HEK293 (cell line): ENCODE measurements around the gene CCDC9.

Source experiments
- CTCF ChIA-PET: fragments of 350-600 bp; formaldehyde crosslinking; extraction: SDS; loops from one replicate; lab custom pipeline; 2021; ENCODE audit warnings: antibody characterized with exemption; lab: Yijun Ruan, JAX
- POLR2A ChIA-PET: fragments of 300-600 bp; formaldehyde crosslinking; extraction: SDS; loops from one replicate; lab custom pipeline; 2020; ENCODE audit warnings: antibody characterized with exemption, inconsistent platforms; lab: Yijun Ruan, JAX
- H3K27ac ChIP-seq: fragments of 200-500 bp; sonication (Bioruptor generic); 2 replicates; pipeline ENCODE4 v1.5.1; 2014; ENCODE audit warnings: low read depth, low read length, control low read depth, inconsistent platforms; ENCODE audit errors: extremely low read depth
- H3K36me3 ChIP-seq, 2 experiments: fragments of 200-500 bp in 1 of 2; sonication (Bioruptor generic) in 1 of 2; 1 replicate in 1 of 2; 2 replicates in 1 of 2; pipeline ENCODE4 v1.5.1; 2014 to 2017; ENCODE audit warnings: inconsistent platforms in 2 of 2, low read length in 2 of 2; ENCODE audit not compliant: control insufficient read depth in 2 of 2, insufficient read depth in 1 of 2
- H3K4me1 ChIP-seq: fragments of 200-500 bp; sonication (Bioruptor generic); 2 replicates; pipeline ENCODE4 v1.5.1; 2014; ENCODE audit warnings: mild to moderate bottlenecking, low read length, inconsistent platforms; ENCODE audit not compliant: control insufficient read depth, insufficient read depth
- H3K4me3 ChIP-seq: 2 replicates; pipeline ENCODE4 v1.5.1; 2011; ENCODE audit warnings: low read depth, mild to moderate bottlenecking, control low read depth, low read length, moderate library complexity
- H3K9me3 ChIP-seq: fragments of 200-500 bp; sonication (Bioruptor generic); 2 replicates; pipeline ENCODE4 v1.5.1; 2014; ENCODE audit warnings: low read depth, low read length, inconsistent platforms; ENCODE audit not compliant: control insufficient read depth, insufficient read depth
- AEBP2 ChIP-seq: fragments of 450-650 bp; formaldehyde crosslinking; IDR thresholded peaks from 2 replicates; pipeline ENCODE4 v1.5.1; 2016; ENCODE audit warnings: missing biosample characterization, missing genetic modification characterization, borderline replicate concordance
- BCL11A ChIP-seq: fragments of 450-650 bp; formaldehyde crosslinking; IDR thresholded peaks from 2 replicates; pipeline ENCODE4 v1.5.1; 2016; ENCODE audit warnings: low read depth, missing biosample characterization, missing genetic modification characterization
- KLF16 ChIP-seq: fragments of 450-650 bp; formaldehyde crosslinking; IDR thresholded peaks from 2 replicates; pipeline ENCODE4 v1.5.1; 2017; ENCODE audit warnings: missing biosample characterization, missing genetic modification characterization
- MEIS1 ChIP-seq: sonication (generic); formaldehyde crosslinking; IDR thresholded peaks from 2 replicates; pipeline ENCODE4 v1.8.1; 2022; ENCODE audit warnings: missing genetic modification reagents, mild to moderate bottlenecking, borderline replicate concordance
- PRDM6 ChIP-seq: fragments of 450-650 bp; formaldehyde crosslinking; IDR thresholded peaks from 2 replicates; pipeline ENCODE4 v1.5.1; 2017; ENCODE audit warnings: missing biosample characterization, missing genetic modification characterization
- ZBTB10 ChIP-seq: fragments of 450-650 bp; formaldehyde crosslinking; IDR thresholded peaks from 2 replicates; pipeline ENCODE4 v1.5.1; 2016; ENCODE audit warnings: missing biosample characterization, missing genetic modification characterization
- ZBTB11 ChIP-seq: fragments of 450-650 bp; formaldehyde crosslinking; conservative IDR thresholded peaks from 2 replicates; pipeline ENCODE4 v1.5.1; 2016; ENCODE audit warnings: low read depth, missing biosample characterization, missing genetic modification characterization
- ZNF132 ChIP-seq: fragments of 450-650 bp; formaldehyde crosslinking; IDR thresholded peaks from 2 replicates; pipeline ENCODE4 v1.5.1; 2017; ENCODE audit warnings: missing biosample characterization, missing genetic modification characterization, borderline replicate concordance
- ZNF148 ChIP-seq: fragments of 450-650 bp; formaldehyde crosslinking; IDR thresholded peaks from 2 replicates; pipeline ENCODE4 v1.5.0; 2017; ENCODE audit warnings: missing biosample characterization, missing genetic modification characterization, borderline replicate concordance
- ZNF214 ChIP-seq: fragments of 450-650 bp; formaldehyde crosslinking; IDR thresholded peaks from 2 replicates; pipeline ENCODE4 v1.5.1; 2017; ENCODE audit warnings: missing biosample characterization, mild to moderate bottlenecking, missing genetic modification characterization, borderline replicate concordance
- ZNF274 ChIP-seq, 2 experiments: fragments of 200-500 bp in 1 of 2; fragments of 450-650 bp in 1 of 2; sonication (Bioruptor generic) in 1 of 2; formaldehyde crosslinking in 1 of 2; IDR thresholded peaks; 2 replicates each; pipeline versions ENCODE4 v1.5.1 to v1.6.1; 2014 to 2016; ENCODE audit warnings: borderline replicate concordance in 1 of 2, inconsistent platforms in 1 of 2, low read length in 1 of 2, missing biosample characterization in 1 of 2, missing genetic modification characterization in 1 of 2
- ZNF350 ChIP-seq: fragments of 450-650 bp; formaldehyde crosslinking; IDR thresholded peaks from 2 replicates; pipeline ENCODE4 v1.5.0; 2017; ENCODE audit warnings: missing biosample characterization, mild to moderate bottlenecking, missing genetic modification characterization
- ZNF391 ChIP-seq: fragments of 450-650 bp; formaldehyde crosslinking; IDR thresholded peaks from 2 replicates; pipeline ENCODE4 v1.5.1; 2016; ENCODE audit warnings: low read depth, missing biosample characterization, missing genetic modification characterization, borderline replicate concordance
- ZNF433 ChIP-seq: fragments of 450-650 bp; formaldehyde crosslinking; IDR thresholded peaks from 2 replicates; pipeline ENCODE4 v1.5.1; 2016; ENCODE audit warnings: missing biosample characterization, missing genetic modification characterization, low read depth
- ZNF510 ChIP-seq: fragments of 450-650 bp; formaldehyde crosslinking; IDR thresholded peaks from 2 replicates; pipeline ENCODE4 v1.5.1; 2018; ENCODE audit warnings: mild to moderate bottlenecking, missing genetic modification characterization, missing biosample characterization; ENCODE audit not compliant: insufficient replicate concordance
- ZNF548 ChIP-seq: fragments of 450-650 bp; formaldehyde crosslinking; IDR thresholded peaks from 2 replicates; pipeline ENCODE4 v1.5.1; 2016; ENCODE audit warnings: missing biosample characterization, missing genetic modification characterization
- ZNF571 ChIP-seq: fragments of 450-650 bp; formaldehyde crosslinking; IDR thresholded peaks from 2 replicates; pipeline ENCODE4 v1.5.0; 2017; ENCODE audit warnings: missing biosample characterization, missing genetic modification characterization
- ZNF670 ChIP-seq: fragments of 450-650 bp; formaldehyde crosslinking; IDR thresholded peaks from 2 replicates; pipeline ENCODE4 v1.5.1; 2016; ENCODE audit warnings: missing biosample characterization, missing genetic modification characterization, low read depth
- ZNF777 ChIP-seq: fragments of 450-650 bp; formaldehyde crosslinking; IDR thresholded peaks from 2 replicates; pipeline ENCODE4 v1.5.1; 2017; ENCODE audit warnings: missing biosample characterization, missing genetic modification characterization, borderline replicate concordance
- ZXDB ChIP-seq: fragments of 450-650 bp; formaldehyde crosslinking; IDR thresholded peaks from 2 replicates; pipeline ENCODE4 v1.5.1; 2016; ENCODE audit warnings: missing biosample characterization, missing genetic modification characterization

The CCDC9 gene

GRCh38 chr19:47241919-47242577 is 14.3 kb upstream of the CCDC9 start (continued):
- TF ChIP-seq BCL11A (no peak), PRDM6 (tag by site-specific recombination) (no peak), ZNF777 (tag by site-specific recombination) (no peak)

GRCh38 chr19:47243364-47243775 is 13.0 kb upstream of the CCDC9 start:
- ChIA-PET POLR2A (interaction anchor here (0.8 to 3.3 kb wide), 13 partner anchors 10 to 714 kb away, joined by 3 to 112 read pairs (median 5); partner anchors contain the start of genes CCDC9, INAFM1, SAE1 and ZC3H4), CTCF (interaction anchor here (0.7 to 6.8 kb wide), 10 partner anchors 17 to 230 kb away, joined by 3 to 316 read pairs (median 18); no protein-coding TSS in a partner anchor)
- Histone ChIP-seq H3K4me1 (peaks cover 7% of the 10 kb centered on the region), H3K27ac (peak overlapping the region; percentile 65), H3K9me3 (no peaks in the 10 kb centered on the region), H3K4me3 (no peak overlapping the region), H3K36me3 (no peaks in the 10 kb centered on the region)
- TF ChIP-seq ZNF510: no peak
- no peak for TF ChIP-seq ZBTB10 (tag by site-specific recombination)
- TF ChIP-seq ZBTB11: no peak
- TF ChIP-seq ZNF433 (tag by site-specific recombination): no peak
- no peak for TF ChIP-seq MEIS1
- TF ChIP-seq ZNF670 (tag by site-specific recombination): no peak
- TF ChIP-seq ZNF214: no peak
- no peak for TF ChIP-seq ZNF548 (tag by site-specific recombination)
- no peak for TF ChIP-seq ZNF148
- TF ChIP-seq ZXDB (tag by site-specific recombination): no peak
- no peak for TF ChIP-seq AEBP2 (tag by site-specific recombination)
- no peak; the same call in 1 of the 2 replicates for TF ChIP-seq KLF16 (tag by site-specific recombination)
- no peak for TF ChIP-seq PRDM6 (tag by site-specific recombination)
- TF ChIP-seq ZNF132 (tag by site-specific recombination): no peak
- no peak for TF ChIP-seq ZNF350 (tag by site-specific recombination)
- TF ChIP-seq ZNF391 (tag by site-specific recombination): no peak
- TF ChIP-seq ZNF274 (IDR thresholded peaks at IDR 0.05; ENCODE audit: low read length): no peak
- TF ChIP-seq ZNF274 (tag by site-specific recombination; IDR thresholded peaks at IDR 0.05; ENCODE audit: borderline replicate concordance): no peak
- no peak for TF ChIP-seq ZNF571 (tag by site-specific recombination)
